ENCODE results near the gene KCNJ4.

Gene KCNJ4

DNA sequence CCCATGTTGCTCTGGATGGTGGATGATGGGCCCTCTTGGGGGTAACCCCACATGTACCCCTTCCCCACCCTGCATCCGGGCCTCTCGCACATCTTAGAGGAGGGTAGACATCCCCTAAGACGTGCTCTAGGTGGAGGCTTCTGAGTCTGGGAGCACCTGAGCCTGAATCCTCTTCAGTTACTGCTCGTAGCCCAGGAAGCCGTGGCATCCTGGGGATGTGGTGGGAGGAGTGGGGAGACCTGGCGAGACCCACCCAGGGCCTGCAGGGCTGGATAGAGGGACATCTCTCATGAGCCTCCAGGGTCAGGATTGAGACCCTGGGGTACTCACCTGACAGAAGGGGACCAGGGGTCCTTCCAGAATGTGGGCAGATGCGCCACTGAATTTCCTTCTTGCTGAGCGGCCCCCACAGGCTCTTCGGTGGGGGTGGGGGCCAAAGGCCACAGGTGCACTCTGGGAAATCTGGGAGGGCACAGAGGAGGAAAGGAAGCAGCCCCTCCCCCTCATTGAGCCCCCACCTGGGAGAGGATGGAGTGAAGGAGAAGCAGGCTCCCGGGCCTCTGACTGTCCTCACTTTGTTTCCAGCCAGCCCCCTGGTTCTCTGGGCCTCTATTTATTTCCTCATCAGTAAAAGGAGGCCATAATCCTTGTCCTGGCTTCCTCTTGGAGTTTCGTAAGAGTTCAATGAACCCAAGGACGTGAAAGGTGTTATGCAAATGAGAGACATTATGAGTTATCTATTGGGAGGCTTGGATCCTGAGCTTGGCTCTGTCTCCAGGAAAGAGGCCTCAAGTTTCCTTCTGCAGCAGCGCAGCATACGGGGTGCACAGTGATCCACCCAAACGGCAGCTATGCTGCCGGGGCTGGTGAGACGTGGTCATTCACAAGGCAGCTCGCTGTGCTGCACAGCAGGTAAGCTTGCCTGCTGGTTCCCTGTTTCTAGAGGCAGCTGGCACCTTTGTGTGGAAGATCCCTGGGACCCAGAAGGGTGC, 31.2 kb downstream of the KCNJ4 start:
- Histone ChIP-seq H3K27me3 (replicated peaks) (no peaks in the 10 kb centered on the region), H3K27ac (no peak overlapping the region), H3K36me3 (replicated peaks) (no peaks in the 10 kb centered on the region), H3K4me3 (ENCODE audit: low read depth, low read length) (no peak overlapping the region)
- DNase-seq = no peak
- TF ChIP-seq, protein P1, sequence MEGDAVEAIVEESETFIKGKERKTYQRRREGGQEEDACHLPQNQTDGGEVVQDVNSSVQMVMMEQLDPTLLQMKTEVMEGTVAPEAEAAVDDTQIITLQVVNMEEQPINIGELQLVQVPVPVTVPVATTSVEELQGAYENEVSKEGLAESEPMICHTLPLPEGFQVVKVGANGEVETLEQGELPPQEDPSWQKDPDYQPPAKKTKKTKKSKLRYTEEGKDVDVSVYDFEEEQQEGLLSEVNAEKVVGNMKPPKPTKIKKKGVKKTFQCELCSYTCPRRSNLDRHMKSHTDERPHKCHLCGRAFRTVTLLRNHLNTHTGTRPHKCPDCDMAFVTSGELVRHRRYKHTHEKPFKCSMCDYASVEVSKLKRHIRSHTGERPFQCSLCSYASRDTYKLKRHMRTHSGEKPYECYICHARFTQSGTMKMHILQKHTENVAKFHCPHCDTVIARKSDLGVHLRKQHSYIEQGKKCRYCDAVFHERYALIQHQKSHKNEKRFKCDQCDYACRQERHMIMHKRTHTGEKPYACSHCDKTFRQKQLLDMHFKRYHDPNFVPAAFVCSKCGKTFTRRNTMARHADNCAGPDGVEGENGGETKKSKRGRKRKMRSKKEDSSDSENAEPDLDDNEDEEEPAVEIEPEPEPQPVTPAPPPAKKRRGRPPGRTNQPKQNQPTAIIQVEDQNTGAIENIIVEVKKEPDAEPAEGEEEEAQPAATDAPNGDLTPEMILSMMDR (IDR thresholded peaks at IDR 0.05; ENCODE audit: low read depth, low read length, missing control alignments) = no peak
- in situ Hi-C loops (cut with HindIII; ENCODE audit: low pct_ligation_motif_present, low sequenced_read_pairs) = no loop called here

DNA sequence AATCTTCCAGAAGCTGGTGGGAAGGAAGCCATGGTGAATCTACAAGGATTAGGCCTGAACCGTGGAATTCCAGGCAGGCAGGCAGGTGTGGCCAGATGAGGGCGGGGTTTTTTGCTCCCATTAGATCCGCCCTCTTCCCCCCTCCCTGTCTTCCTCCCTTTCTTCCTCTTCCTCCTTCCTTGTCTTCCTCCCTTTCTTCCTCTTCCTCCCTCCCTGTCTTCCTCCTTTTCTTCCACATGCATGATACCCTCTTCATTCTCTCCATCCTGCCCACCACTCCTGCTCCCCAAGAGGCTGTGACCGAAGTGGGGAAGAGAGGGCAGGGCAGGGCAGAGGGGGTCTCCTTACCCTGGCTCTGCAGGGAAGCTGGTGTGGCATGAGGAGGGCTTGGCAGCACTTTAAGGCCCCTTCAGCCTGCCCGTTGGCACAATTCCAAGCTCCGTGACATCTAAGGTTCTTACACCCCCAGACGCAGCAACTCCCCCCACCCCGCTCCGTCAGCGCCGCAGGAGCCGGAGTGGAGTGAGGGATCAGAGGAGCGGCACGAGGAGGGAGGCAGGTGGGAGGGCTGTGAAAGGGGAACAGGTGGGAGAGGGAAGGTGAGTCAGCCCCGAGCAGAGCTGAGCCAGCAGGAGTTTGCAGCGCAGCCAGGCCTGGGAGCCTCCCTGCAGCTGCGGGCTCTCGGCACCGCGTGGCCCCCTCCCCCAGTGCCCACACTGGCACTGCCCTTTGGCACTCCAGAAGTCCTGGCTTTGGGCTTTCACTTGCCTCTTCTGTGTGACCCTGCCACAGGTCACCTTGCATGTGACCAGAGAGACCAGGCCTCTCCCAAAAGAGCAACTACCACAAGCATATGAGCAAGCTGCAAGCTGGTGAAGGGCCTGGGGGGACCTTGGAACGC, 32.1 kb downstream of the KCNJ4 start:
- H3K4me3 ChIP-seq (ENCODE audit: low read depth, low read length) = no peak overlapping the region
- no peaks in the 10 kb centered on the region for H3K27me3 ChIP-seq (replicated peaks)
- in situ Hi-C loops (cut with HindIII; ENCODE audit: low pct_ligation_motif_present, low sequenced_read_pairs) = no loop called here
- DNase-seq = no peak
- H3K27ac ChIP-seq = no peak overlapping the region
- no peaks in the 10 kb centered on the region for H3K36me3 ChIP-seq (replicated peaks)
- TF ChIP-seq, protein P1 (IDR thresholded peaks at IDR 0.05; ENCODE audit: low read depth, low read length, missing control alignments) = no peak

DNA sequence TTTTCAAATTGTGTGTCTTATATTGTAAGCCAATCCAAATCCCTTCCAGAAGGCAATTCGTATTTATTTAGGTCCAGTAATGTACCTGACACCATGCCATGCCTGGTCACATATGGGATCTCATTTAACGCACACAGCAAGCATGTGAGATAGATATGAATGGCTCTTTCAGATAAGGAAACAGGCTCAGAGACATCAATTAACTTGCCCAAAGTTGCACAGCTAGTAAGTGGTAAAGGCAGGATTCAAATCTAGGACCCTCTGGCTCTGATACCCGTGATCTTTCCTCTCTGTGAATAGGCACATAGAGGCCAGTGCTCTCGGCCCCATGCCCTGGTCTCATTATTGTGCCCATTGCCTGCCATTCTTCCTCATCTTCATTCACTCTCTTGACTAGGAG, 34.3 kb downstream of the KCNJ4 start:
- in situ Hi-C loops (cut with HindIII; ENCODE audit: low pct_ligation_motif_present, low sequenced_read_pairs) = no loop called here

DNA sequence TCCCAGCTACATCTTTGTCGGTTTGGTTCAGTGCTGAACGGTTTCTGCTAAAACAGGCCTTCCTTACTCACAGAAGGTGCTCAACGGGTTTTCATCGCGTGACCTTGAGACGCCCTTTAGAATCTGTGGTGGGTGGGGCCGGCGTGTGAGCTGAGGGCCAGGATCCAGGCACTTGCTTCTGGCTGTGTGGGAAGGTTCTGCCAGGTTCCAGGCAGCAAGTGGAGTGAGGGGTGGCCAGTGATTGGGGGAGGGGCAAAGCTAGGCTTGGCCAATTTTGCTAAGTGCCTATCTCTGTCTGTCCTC, 35.2 kb downstream of the KCNJ4 start:
- H3K4me3 ChIP-seq (ENCODE audit: low read depth, low read length) = no peak overlapping the region
- H3K36me3 ChIP-seq (replicated peaks) = no peaks in the 10 kb centered on the region
- H3K27me3 ChIP-seq (replicated peaks) = no peaks in the 10 kb centered on the region
- TF ChIP-seq, protein P1 (IDR thresholded peaks at IDR 0.05; ENCODE audit: low read depth, low read length, missing control alignments) = no peak
- no peak overlapping the region for H3K27ac ChIP-seq
- DNase-seq = no peak
- in situ Hi-C loops (cut with HindIII; ENCODE audit: low pct_ligation_motif_present, low sequenced_read_pairs) = no loop called here

More for the DNA sequence above, 34.3 kb downstream of the KCNJ4 start:
- H3K27ac ChIP-seq = no peak overlapping the region
- no peaks in the 10 kb centered on the region for H3K27me3 ChIP-seq (replicated peaks)
- TF ChIP-seq, protein P1 (IDR thresholded peaks at IDR 0.05; ENCODE audit: low read depth, low read length, missing control alignments) = no peak
- DNase-seq = no peak
- no peaks in the 10 kb centered on the region for H3K36me3 ChIP-seq (replicated peaks)
- no peak overlapping the region for H3K4me3 ChIP-seq (ENCODE audit: low read depth, low read length)

DNA sequence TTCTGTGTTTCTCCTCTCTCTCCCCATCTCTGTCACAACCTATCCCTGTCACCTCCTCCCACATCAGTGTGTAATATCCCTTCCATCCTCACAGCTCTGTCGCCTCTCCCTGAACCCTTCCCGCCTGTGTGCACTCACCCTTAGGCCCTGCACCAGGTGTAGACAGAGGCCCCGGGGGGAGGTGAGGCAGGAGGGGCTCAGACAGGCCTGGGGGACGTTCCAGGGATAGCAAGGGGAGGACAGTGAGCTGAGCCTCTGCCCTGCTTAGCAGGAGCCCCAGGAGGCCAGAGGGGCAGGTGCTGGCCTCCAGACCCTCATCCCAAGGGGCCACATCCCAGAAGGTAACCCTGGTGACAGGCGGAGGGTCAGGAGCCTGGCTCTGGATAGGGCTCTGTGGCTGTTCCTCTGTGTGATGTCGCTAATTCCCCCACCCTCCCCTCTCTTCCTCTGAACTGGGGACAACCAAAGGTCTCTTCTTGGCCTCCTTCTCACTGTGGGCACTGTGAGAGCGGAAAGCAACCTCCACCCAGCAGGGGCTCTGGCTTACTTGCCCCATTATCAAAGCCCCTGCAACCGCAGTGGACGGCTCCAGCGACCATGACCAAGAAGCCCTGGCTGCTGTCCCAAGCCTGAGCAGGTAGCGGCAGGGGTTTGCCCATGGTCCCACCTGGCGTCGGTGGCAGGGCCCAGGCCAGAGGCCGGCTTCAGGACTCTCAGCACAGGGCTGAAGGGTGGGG, 35.7 kb downstream of the KCNJ4 start:
- no peak overlapping the region for H3K27ac ChIP-seq
- TF ChIP-seq, protein P1 (IDR thresholded peaks at IDR 0.05; ENCODE audit: low read depth, low read length, missing control alignments) = no peak
- H3K36me3 ChIP-seq (replicated peaks) = no peaks in the 10 kb centered on the region
- in situ Hi-C loops (cut with HindIII; ENCODE audit: low pct_ligation_motif_present, low sequenced_read_pairs) = no loop called here
- no peak for DNase-seq
- H3K4me3 ChIP-seq (ENCODE audit: low read depth, low read length) = no peak overlapping the region
- H3K27me3 ChIP-seq (replicated peaks) = no peaks in the 10 kb centered on the region

All from brain microvascular endothelial cell (primary cell).